HG02798 (cell line): ENCODE results near the gene GSG1L.

ENCODE experiments used
- ATAC-seq: cut with Tn5 transposase; IDR thresholded peaks from one replicate; pipeline ENCODE4 v1.9.1; 2021; ENCODE audit warnings: mild to moderate bottlenecking; ENCODE audit not compliant: unreplicated experiment, poor library complexity

Gene GSG1L

DNA sequence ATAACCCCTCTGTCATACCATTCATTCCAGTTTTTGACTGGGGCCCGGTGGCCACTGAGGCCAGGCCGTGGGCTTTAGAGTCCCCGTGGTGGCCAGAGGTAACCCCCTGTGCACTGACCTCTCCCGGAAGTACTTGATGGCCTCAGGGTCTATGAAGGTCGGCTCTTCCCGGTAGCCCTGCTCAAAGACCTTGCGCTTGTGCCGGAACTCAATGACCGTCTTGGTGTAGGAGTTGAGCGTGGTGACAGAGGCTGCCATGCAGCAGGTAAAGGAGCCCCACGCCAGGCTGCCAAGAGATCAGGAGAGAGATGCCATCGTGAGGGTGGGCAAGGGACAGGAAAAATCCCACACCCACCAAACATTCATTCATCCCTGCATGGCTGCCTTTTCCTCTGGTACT is 234.8 kb downstream of the GSG1L start:
- no peak for ATAC-seq

DNA sequence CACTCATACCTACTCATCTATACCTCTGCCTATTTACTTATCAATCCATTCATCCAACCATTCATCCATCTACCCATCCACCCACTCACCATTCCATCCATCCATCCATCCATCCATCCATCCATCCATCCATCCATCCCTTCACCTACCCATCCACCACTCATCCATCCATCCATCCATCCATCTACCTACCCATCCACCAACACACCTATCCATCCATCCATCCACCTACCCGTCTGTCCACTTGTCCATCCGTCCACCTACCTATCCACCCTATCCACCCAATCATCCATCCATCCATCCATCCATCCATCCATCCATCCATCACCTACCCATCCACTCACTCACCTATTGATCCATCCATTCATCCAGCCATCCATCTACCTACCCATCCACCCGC is 235.7 kb downstream of the GSG1L start:
- ATAC-seq = no peak

DNA sequence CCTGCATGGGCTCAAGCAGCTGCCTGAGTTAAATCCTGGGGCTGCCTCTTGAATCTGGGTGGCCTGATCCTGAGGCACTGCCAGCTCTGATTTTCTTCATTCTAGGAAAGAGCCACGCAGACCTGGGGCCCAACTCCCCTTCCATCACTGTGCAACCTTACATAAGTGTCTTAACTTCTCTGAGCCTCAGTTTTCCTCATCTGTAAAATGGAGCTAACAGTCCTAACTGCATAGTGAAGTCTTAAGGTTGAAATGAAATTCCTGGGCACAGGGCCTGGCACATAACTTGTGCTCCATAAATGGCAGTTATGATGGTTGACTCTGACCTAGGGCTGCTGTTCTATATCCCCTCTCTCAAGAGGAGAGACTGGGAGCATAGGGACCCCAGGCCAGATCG is 236.6 kb downstream of the GSG1L start:
- no peak for ATAC-seq

DNA sequence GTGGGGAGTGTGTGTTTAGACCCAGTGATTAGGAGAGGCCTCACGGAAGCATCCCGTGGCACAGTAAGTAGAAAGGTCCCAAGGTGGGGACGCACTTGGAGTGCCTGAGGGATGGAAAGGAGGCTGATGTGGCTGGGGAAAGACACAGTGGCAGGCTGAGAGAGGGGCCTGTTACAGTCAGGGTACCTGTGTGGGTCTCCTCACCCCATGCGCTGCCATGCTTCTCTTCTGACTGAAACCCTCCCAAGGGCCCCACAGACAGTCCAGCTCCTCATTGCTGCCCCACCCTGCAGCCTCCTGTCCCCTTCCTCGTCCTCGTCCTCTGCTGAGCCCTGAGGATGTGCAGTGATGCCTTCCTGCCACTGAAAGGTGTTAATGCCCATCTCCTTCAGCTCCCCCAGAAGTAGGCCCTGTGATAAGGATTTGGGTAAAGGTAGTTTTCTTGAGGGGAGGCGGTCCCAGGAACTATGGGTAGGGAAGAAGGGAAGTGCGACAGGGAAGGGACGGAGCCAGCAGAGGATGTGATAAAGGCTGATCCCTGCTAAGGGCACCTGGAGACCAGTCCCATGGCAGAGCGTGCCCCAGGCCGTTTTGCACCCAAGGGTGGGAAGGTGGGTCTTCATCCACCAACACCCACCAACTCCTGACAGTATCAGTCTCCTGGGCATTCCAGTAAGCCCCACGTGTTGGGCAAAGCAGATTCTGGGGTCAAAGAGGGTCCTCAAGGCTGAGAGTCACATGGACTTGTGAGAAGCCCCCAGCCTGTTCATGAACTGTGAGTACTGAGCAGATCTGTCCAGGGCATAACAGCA is 237.2 kb downstream of the GSG1L start:
- ATAC-seq = no peak

DNA sequence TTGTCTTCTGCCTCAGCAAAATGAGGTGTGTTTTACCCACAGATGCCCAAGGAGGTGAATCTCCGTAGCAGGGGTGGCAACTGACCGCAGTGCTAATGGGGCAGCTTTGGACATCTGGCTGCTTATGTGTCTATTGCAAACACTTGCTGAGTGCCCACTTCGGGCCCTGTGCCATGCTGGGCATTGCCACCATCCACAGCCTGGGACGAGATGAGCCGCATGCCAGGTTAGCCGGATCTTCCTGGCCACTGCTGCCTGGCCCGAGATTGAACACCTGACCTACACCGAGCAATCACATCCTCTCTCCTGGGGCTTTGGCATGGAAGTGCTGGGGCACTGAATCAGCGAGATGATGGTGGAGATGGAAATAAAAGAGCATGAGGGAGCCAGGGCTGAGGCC is 238.7 kb downstream of the GSG1L start:
- no peak for ATAC-seq

DNA sequence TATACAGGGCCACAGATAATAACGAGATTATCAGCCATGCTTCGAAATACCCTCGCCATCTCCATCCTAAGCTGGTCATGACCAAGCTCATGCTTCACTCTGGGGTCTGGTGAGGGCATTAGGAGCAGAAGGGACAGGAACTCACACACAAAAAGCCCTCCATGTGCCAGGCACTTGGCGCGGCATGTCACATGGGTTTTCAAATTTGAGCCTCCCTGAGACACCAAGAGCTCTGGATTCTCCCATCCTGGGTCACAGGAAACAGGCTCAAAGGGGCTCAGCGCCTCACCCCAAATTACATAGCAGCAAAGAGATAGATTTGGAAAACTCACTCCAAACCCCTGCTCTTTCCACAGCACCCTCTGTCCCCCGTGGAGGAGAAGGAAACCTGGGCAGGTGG is 239.5 kb downstream of the GSG1L start:
- ATAC-seq = no peak

DNA sequence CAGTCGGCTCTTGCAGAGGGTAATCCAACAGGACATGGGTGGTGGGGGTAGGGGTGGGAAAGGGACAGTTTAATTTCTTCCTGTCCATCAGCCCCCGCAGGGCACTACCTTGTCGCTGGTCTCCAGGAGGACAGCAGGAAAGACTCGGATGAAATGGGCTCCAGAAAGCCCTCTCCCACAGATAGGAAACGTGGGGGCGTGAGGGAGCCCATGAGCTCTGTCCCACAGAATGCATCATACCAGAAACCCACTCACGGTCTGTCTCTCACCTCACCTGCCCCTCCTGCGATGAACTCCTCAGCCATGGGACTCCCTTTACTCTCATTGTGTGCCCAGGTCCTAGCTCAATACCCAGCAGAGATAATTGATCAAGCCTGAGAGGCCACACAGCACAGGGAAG is 240.1 kb downstream of the GSG1L start:
- no peak for ATAC-seq

DNA sequence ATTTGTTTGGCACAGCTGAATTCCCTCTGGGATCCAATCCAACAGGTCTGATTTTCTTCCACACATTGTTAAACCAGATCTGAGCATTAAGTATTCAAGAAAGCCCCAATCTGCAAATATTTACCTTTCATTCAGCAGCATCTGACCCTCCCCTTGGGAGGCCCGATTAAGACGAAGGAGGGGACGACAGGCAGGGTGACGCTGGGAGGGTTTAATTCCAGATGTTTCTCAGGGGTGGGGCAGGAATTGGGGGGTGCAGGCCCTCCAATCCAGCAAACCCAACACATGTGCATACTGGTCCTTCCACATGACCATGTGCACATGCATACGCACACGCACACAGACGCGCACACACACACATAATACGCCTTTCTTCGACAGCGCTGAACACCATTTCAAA is 240.5 kb downstream of the GSG1L start:
- no peak for ATAC-seq

DNA sequence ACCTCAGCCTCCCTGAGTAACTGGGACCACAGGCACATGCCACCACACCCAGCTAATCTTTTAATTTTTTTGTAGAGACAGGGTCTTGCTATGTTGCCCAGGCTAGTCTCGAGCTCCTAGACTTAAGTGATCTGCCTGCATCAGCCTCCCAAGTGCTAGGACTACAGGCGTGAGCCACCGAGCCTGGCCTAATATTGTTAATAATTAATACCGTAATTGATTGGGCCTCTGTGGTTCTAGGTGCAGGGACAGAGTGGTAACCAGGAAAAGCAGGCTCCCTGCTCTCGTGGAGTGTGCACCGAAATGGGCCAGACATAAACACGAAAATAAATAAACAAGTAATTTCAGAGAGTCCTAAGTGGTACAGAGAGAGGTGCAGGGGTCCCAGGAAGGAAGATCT is 241.0 kb downstream of the GSG1L start:
- no peak for ATAC-seq

DNA sequence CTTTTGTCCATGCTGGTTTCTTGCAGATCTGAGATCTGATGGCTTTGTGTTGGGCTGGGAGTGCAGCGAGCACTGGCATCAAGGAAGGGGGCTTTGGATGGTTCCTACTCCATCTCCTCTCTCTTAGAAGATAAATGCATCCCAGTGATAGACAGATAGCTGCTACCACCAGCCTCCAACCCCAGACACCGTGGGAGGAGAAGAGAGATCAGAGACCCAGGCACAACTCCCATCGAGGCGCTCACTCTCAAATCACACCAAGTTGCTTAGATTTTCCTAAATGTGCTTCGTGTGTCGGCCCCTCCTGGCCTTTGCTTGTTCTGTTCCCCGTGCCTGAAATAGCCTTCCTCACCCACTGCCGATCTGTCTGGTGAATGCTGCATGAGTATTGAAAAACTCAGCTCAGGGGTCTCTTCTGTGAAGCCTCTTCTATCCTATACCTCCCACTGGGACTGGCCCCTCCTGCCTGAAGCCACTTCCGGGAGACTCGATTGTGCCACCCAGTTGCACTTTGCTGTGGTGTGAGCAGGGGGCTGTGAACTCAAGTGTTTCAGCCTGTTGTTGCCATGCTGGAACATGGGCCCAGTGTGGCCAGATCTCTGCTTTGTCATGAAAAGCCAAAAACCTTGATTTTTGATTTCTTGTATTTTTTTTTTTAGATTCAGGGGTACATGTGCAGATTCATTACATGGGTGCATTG is 242.7 kb downstream of the GSG1L start:
- ATAC-seq = no peak

DNA sequence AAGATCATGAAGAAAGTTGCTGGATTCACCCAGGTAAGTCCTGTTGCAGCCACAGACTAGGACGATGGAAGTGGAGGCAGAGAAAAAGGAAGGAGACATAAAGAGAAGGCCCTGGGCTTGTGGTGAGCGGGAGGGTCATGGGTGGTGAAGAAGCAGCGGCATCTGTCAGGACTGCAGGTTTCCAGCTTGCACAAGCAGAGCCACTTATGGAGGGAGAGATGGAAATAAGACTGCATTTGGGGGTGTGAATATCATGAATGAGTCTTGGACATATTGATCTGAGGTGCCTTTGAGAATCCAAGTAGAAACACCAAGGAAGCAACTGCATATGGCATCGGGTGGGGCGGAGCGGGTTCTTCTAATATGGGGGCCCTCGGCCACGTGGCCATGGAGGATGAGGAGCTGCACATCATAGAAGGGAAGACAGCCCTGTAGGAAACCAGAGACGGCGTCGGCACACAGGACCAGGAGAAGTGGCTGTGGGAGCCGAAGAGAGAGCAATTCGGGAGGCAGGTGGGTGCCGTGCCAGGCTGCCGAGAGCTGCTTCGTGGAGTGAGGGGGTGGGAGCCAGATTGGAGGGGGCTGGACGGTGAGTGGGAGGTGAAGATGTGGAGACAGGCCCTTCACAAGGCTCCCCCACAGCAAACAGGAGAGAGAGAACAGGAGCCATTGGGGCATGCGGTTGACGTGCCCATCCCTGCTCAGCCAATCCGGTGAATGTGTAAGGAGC is 243.5 kb downstream of the GSG1L start:
- ATAC-seq = no peak

DNA sequence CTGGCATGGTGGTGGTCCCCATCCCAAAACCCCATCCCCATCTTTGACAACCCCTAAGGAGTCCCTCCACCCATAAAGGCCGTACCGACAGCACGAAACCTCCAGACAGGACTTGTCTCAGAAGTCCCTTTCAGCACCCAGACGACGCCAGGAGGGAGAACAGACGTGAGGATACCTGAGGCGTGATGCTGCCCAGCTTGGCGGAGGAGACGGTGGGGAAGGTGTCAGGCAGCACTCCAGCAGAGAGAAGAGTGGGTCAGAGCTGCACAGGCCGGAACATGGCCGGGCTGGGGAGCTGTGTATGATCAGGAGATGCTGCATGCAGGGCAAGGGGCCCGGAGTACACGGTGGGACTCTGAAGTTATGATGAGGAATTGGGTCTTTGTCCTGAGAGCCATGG is 244.2 kb downstream of the GSG1L start:
- no peak for ATAC-seq

DNA sequence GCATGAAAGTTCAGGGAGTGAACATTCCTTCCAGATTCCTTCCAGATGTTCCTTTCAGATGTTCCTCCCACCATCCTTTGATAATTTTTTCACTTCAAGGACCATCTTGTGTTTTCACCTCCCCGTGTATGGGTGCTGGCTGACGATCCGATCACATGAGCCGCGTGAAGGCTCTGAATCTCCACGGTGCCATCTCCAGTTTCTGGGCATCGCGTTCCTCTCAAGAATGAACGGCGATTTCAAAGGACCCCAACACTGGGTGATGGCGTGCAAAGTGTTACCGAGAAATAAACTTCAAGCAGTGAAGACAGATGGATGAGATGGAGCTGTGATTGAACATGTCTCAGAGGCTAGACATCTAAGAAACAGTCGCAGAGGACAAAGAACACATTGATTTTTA is 245.3 kb downstream of the GSG1L start:
- ATAC-seq = no peak

DNA sequence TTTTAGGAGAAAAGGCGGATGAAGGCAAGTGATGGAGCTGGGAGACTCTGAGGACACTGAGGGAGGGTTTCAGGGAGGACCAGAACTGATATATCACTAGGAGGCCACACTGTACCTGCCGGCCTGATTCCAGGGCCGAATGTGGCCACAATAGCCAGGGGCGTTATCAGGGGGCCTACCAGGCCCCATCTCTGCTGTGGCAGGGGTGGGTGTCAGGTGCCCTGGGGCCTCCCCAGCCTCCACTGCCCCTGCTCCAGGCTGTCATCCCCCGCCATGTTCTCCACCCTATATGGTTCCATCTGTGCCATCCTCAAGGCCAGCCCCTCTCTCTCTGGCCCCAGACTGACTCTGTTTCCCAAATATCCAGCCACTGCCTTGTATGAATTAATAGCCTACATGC is 246.5 kb downstream of the GSG1L start:
- no peak for ATAC-seq

DNA sequence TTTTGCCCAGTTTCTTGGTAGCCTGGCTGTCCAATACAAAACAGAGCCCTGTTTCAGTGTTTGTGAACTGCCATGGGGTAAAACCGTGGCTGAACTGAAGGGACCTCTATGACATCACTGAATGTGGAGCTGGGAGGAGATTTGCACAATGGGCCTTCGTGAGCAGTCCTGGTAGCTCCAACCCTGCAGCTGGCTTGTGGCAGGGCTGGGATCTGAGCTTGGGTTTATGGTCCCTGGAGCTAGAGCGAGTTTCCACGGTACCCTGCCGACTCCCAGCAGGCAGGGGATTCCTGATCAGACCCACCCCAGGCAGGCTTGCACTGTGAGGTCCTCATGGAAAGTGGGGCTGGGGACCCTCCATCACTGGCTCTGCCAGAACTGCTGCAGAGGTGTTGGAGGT is 247.0 kb downstream of the GSG1L start:
- ATAC-seq = no peak

DNA sequence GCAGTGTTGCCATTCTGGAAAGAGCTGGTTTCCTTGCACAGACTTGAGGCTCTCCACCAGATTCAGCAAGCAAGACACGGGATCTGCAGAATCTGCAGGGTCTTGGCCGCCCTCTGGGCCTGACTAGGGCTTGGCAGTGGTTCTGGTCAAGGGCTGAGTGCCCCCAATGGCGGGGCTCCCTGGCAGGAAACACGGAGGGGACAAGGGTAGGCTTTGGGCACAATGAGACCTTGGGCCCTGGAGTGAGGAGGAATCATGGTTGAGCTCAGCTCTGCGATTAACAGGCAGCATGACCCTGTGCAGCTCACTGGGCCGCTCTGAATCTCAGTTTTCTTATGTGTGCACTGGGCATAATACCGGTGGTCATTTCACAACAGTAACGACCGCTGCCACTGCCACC is 249.9 kb downstream of the GSG1L start:
- no peak for ATAC-seq

DNA sequence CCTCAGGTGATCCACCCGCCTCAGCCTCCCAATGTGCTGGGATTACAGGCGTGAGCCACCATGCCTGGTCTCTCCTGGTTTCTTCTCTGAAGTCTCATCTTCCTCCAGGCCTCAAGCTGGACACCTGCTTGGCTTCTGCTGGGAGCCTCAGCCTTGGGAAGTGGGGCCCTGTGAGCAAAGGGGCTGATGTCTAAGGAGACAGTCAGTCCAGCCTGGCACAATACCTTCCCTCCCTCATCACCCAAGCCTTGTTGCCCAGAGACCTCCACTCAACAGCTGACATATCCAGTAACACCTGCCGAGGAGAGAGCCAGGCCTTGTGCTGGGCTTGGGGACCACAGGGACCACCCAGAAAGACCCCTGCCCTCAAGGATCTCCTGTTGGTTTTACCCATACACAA is 251.6 kb downstream of the GSG1L start:
- no peak for ATAC-seq

DNA sequence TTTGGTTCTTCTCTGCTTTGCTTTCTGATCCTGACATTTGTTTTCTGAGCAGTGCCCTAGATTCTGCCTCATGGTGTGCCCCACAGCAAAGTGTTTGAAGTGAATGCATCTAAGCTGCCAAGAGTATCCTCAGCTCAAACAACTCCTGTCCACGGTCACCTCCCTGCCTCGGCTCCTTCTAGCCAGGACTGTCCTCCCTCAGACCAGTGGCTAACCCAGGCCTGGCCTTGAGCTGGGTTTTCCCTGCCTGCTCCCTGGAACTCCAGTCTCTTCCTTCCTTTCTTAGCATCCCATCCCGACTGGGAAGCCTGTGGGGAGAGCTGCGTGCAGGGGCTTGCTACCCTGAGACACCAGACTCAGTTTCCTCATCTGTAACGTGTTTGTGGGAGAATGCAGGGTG is 256.5 kb downstream of the GSG1L start:
- no peak for ATAC-seq

DNA sequence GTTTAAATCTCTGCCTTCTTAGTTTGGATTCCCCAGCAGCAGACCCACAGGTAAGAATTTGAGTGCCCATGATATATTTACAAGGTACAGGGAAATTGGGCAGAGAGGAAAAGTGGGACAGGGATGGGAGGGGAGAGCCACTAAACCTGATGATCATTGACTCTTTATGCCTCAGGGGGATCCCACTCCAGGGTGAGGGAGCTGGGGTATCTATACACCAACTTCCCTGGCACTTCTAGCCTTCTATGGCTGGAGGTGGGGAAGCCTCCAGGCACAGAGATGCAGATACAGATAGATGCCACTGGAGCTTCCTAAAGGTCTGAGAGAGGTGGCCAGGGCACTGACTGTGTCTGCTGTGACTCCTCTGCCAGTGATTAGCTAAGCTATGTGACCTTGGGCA is 257.1 kb downstream of the GSG1L start:
- no peak for ATAC-seq

DNA sequence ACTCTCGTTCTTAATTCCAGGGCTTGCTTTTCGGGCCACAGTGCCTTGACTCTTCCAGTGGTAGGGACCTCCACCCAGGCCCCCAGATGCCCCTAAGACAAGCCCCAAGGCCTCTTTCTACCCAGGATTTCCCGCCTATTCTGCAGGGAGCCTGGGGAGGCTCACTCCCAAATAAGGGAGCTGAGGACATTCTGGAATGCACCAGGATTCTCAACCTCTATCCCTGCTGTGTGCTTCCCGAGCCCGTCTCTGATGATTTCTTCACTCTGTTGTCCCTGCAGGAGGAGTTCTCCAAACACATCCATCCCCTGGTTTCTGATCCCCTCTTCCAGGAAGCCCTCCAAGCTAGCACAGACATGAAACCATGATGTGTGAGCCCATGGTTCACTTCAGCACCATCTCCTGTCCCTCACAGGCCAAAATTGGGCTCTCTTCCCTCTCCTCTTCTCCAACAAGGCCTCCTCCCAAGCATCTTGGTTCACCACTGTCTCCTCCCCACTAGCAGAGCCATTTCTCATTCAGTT is 257.6 kb downstream of the GSG1L start:
- ATAC-seq = no peak
